T follicular helper cell (primary cell): ENCODE measurements around the gene PLEKHJ1.
"Not testable (repeated sequence)": the region's sequence is repeated elsewhere in the genome, so short reads cannot be mapped to it uniquely, and the experiment has no call there.

Experiments
- DNase-seq: peaks from one replicate; pipeline ENCODE4 v3.0.0-alpha.2; 2020; ENCODE audit warnings: low read depth

Gene PLEKHJ1

GRCh38 chr19:2219726-2220125, 16.4 kb downstream of the PLEKHJ1 start:
- no peak for DNase-seq

- no peak for DNase-seq
Observed at GRCh38 chr19:2217591-2217990, 18.5 kb downstream of the PLEKHJ1 start.

- DNase-seq, result no peak
Observed at GRCh38 chr19:2216361-2217225, 19.5 kb downstream of the PLEKHJ1 start.

DNA sequence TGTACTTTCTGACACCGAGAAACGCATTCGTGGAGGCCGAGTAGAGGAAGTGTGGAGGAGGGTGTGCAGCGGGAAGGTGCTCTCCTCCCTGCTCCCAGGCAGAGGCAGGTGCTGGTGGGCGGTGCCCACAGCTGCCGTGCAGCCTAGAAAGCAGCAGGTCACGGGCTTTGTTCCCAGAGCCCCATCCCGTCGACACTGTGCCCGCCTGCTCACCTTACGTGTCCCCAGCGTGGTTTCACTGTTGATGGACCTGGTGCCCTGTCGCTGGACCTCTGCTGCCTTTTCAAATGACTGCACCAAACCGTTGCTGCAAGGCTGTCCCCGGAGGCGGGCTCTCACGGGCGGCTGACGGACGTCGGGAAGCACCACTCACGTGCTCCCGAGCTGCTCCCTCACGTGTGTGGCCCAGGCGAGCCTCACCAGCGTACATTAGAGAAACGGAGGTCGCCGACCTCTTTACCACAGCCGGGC, 20.8 kb downstream of the PLEKHJ1 start:
- peak; percentile 34 for DNase-seq

GRCh38 chr19:2214251-2214650, 21.9 kb downstream of the PLEKHJ1 start:
- no peak for DNase-seq

DNA sequence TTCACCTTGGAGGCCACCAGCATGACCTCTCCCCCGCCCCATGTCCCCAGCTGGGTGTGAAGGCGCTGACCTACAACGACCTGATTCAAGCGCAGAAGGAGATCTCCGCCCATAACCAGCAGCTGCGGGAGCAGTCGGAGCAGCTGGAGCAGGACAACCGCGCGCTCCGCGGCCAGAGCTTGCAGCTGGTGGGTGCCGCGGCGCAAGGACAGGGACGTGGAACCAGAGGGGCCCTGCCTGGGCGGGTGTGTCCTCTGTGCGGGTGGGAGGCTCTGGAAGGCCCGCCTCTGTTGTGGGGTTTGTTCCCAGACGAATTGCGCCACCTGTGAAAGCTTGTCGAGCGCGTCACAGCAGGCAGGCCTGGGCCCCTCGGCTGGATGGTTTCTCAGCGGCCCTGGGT, 22.3 kb downstream of the PLEKHJ1 start:
- DNase-seq, result no peak

- DNase-seq, result no peak
Observed at GRCh38 chr19:2212861-2213711, 23.0 kb downstream of the PLEKHJ1 start.

GRCh38 chr19:2210987-2211740, 25.0 kb downstream of the PLEKHJ1 start:
- no peak for DNase-seq

DNA sequence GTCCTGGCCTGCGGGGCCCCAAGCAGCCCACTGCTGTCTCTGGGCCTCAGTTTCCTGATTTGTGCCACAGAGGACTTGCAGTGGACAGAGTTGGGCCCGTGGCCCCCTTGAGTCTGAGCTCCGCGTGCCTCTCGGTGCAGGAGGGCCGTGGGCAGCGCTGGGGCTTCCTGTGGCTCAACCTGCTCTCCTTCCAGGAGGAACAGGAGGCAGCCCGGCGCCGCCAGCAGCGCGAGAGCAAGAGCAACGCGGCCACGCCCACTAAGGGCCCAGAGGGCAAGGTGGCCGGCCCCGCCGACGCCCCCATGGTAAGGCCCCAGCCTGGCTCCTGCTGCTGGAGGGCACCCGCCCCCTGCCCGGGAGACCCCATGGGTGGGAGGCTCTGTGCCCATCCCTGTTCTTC, 25.9 kb downstream of the PLEKHJ1 start:
- DNase-seq, result no peak

DNA sequence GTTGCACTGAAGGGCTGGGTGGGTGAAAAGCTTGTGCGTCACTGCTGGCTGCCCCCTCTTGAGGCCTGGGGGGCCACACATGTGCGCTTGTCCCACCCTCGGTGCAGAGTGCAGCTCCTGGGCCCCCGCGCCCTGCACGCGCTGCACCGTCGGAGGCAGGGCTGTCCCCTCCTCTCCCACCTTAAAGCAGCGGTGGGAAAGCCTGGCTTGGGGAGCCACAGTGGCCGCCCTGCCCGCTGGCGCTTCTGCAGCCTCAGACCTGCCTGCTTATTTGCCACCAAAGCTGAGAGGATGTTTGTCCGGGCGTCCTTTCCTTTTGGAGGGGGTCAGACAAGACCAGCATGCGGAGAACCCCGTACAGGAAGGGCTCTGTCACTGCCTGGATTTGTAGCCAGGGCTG, 26.7 kb downstream of the PLEKHJ1 start:
- DNase-seq, result no peak

- DNase-seq, result no peak
Observed at GRCh38 chr19:2208975-2209374, 27.2 kb downstream of the PLEKHJ1 start.

DNA sequence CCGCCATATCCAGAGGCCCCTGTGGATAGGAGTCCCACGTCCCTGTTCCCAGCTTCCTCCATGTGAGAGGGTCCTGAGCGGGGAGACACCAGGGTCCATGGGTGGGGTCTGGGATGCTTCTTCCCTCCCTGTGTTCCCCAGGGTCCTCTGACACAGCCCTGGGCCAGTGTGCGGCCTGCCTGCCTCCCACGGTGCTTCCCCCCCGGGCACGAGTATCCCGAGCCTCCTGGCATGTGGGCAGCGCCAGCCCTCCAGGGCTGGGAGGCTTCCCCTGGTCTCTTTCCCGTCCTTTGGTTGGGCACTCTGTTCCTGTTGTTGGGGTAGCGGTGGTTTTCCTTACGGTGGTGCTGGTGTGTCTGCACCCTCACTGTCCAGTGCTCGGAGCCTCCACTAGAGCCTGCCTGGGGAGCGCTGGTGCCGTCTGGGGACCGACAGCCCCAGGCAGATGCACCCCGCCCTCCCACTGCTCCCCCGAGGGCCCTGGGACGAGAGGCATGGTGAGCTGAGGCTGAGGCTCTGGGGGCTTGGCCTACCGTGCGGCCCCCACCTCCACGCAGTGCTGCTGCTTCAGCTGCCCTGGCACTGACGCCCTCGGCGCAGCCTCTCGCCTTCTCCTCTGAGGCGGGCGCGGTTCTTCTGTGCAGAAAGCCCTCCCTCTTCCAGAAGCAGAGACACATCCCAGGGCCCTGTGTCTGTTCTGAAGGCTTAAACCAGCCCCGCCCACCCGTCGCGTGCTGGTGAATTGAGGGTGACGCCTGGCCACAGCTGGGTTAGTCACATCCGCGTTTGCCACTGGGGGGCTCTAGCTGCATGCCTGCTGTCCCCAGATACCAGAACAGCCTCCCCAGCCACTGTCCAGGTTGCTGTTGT, 27.9 kb downstream of the PLEKHJ1 start:
- DNase-seq, result no peak

- DNase-seq, result no peak
Observed at GRCh38 chr19:2207008-2207407, 29.1 kb downstream of the PLEKHJ1 start.

DNA sequence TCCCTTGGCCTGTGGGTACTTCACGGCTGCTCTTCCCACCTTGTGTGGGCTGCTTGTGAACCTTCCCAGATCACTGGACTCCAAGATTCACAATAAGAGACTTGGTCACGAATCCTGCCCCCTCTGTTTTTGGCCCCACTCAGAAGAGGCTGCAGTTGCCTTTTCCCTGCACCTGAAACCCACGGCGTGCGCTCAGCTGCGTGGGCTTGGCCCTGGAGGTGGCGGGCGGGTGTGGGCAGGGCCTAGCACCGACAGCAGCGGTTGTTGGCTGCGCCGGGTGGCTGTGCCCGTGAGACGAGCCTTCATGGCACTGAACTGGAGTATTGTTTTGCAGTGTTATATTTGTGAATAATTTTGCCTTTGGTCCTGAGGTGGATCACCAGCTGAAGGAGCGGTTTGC, 33.8 kb downstream of the PLEKHJ1 start:
- DNase-seq, result no peak

- DNase-seq, result no peak
Observed at GRCh38 chr19:2201473-2202148, 34.5 kb downstream of the PLEKHJ1 start.

- not testable (repeated sequence) for DNase-seq
Observed at GRCh38 chr19:2200624-2201294, 35.4 kb downstream of the PLEKHJ1 start.

DNA sequence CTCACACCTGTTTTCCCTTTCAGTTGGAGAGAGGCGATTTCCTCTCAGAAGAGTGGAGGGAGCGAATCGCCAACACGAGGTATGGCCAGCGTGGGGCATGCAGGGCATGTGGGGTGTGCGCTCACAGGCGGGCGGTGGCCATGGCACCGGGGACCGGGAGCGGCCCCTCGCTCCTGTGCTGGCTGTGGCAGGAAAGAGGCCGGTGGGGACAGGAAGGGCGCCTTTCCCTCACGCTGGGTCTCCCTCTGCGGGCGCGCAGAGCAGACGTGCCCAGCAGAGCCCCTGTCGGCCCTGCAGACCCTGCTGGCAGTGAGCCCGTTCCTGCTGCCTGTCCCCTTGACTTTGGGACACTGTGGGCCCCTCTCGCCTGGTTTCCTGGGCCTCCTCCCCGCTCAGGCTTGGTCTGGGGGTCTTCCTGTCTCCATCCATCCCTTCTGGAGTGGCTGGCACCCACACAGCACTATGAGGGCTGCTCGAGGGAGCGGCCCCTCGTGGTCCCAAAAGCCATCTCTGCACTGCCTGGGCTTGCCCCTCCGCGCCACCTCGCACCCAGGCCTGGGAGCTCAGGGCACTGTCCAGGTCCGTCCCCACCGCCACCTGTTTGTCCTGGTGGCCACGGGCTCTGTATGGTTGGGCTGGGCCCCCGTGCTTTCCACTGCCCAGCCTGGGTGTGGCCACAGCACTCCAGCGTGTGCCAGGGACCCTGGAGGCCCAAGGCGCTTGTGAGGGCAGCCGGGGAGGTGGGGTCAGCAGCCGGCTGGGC, 36.1 kb downstream of the PLEKHJ1 start:
- no peak for DNase-seq

- DNase-seq, result no peak
Observed at GRCh38 chr19:2199215-2199614, 36.9 kb downstream of the PLEKHJ1 start.

DNA sequence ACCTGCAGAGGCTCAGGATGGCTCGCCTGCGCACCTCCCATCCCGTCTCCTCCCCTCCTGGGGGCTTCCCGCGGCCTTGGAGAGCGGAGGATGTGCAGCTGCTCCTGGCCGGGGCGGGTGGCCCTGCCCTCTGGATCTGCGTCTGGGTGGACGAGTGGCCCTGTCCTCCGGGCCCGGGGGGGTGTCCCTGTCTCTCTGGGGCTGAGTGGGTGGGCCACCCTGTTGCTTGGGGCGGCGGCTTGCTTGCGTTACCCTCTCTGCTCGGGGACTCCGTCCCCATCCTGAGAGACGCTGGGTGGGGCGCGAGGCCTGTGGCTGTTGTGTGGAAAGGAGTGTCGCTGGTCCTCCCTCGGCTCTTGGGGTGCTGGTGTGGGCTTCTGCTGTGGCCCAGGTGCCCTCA, 37.8 kb downstream of the PLEKHJ1 start:
- no peak for DNase-seq
